Aorta (tissue), 5 donors: ENCODE results near the gene MROH2B. TPM values are rescaled to one million over a fixed set of nuclear protein-coding genes. Genes with fewer than 3 reads are reported as not detected.

Experiments
- ATAC-seq: fragments of 200-7000 bp; cut with Tn5 transposase; one replicate; pipeline ENCODE4 v1.9.1; 2022; ENCODE audit warnings: moderate library complexity; ENCODE audit not compliant: low FRiP score
- DNase-seq, 2 donors: peaks; one replicate each; pipeline ENCODE4 v3.0.0-alpha.2; 2020
- H3K27ac ChIP-seq, 2 donors: one replicate each; pipeline ENCODE4 v1.5.1; 2013; ENCODE audit warnings: low read length in 2 of 2, mild to moderate bottlenecking in 2 of 2, moderate library complexity in 2 of 2, control low read depth in 1 of 2, inconsistent platforms in 1 of 2, low read depth in 1 of 2
- H3K27me3 ChIP-seq, 2 donors: one replicate each; pipeline ENCODE4 v1.6.1; 2013; ENCODE audit warnings: control low read depth in 1 of 2, low read length in 1 of 2, mild to moderate bottlenecking in 1 of 2, moderate library complexity in 1 of 2; ENCODE audit not compliant: insufficient read depth in 2 of 2, control insufficient read depth in 1 of 2
- H3K36me3 ChIP-seq, 2 donors: one replicate each; pipeline ENCODE4 v1.6.1; 2013; ENCODE audit warnings: control low read depth in 1 of 2, low read length in 1 of 2, mild to moderate bottlenecking in 1 of 2; ENCODE audit not compliant: insufficient read depth in 2 of 2, control insufficient read depth in 1 of 2
- H3K4me1 ChIP-seq, 2 donors: one replicate each; pipeline ENCODE4 v1.6.1; 2013; ENCODE audit warnings: low read length in 2 of 2, control low read depth in 1 of 2, mild to moderate bottlenecking in 1 of 2, moderate library complexity in 1 of 2; ENCODE audit not compliant: insufficient read depth in 2 of 2, control insufficient read depth in 1 of 2
- H3K4me3 ChIP-seq, 2 donors: one replicate each; pipeline ENCODE4 v1.5.1; 2013; ENCODE audit warnings: low read length in 2 of 2, control low read depth in 1 of 2, mild to moderate bottlenecking in 1 of 2
- H3K9me3 ChIP-seq: one replicate; pipeline ENCODE4 v1.6.1; 2013; ENCODE audit warnings: mild to moderate bottlenecking, low read length; ENCODE audit not compliant: control insufficient read depth
- WGBS, 2 donors: extraction: QIAGEN DNeasy Blood & Tissue Kit; methylation state at CpG; one replicate each; pipeline ENCODE4 v1.1.7; 2013; 5-methylcytosine and 5-hydroxymethylcytosine counted together
- intact Hi-C, 2 donors: fragments of 100-400 bp; cut with DNase I; formaldehyde crosslinking; loops; one replicate each; pipeline versions ENCODE4 v1.14.2 to v1.15.0; 2022
- long read RNA-seq, 2 donors: library from polyadenylated mRNA; unstranded; transcript quantifications; one replicate each; pipeline ENCODE4 v2.0.0, GENCODE V29; 2020 to 2021
- polyA plus RNA-seq, 2 donors: library from polyadenylated mRNA; stranded (reverse); fragments of 200-250 nt; gene quantifications; one replicate each; pipeline ENCODE4 v1.2.3, GENCODE V29; 2013
- total RNA-seq, 2 donors: library from RNA; stranded (reverse); fragmentation: NEBNext Ultra II Directional; extraction: Animal tissue kit (Norgen Biotek cat#: 25700); gene quantifications; one replicate each; pipeline ENCODE4 v1.2.1, GENCODE V29; 2021
- donor health status: healthy with polysubstance abuse.
- donor health status: Bipolar disorder and iron deficiency.
- donor health status: DM: no; HTN: no; CAD: no.
- donor health status: DM: no; HTN: no; CAD: no.
- donor health status: DM: yes; HTN: yes; CAD: no.

MROH2B gene
- total RNA-seq: not detected
- polyA plus RNA-seq: not detected
- long read RNA-seq, donor 1: 0 reads
- long read RNA-seq, donor 2: 0 reads

GRCh38 chr5:41071242-41071641 is at the start of gene MROH2B:
Gene MROH2B (minus strand): TSS chr5:41071342. CDS start chr5:41070852, 490 bp downstream.
- no peaks in the 10 kb centered on the region for H3K27me3 ChIP-seq
- ATAC-seq: no peak
- no peaks in the 10 kb centered on the region for H3K36me3 ChIP-seq
- H3K27ac ChIP-seq: no peak within 1 kb of the TSS
- no peak for DNase-seq
- H3K4me1 ChIP-seq: no peaks in the 10 kb centered on the region
- no peaks in the 10 kb centered on the region for H3K9me3 ChIP-seq
- H3K4me3 ChIP-seq: no peak within 1 kb of the TSS
- intact Hi-C loops: no loop called here
- 76 to 86% methylated on average over 1 of the region's 1 CpG for WGBS, 2 donors

DNA sequence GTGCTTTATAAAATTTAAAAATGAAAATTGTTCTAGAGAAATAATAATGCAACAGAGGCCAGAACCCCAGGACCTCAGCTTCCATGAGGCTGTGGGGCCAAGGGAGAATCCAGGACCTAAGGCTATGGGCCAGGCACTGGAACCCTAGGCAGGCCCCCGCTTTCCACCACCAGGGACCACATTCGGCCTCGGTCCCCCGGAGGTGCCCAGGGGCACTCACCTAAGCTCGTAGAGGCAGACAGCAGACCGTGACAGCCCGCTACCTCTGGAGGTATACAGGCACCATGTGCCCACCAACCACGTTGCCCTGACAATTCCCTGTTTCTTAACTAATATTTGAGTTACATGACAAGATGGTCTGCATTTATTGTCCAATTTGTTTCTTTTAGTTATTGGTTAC is 49.5 kb upstream of the MROH2B start:
- Histone ChIP-seq H3K36me3 (no peaks in the 10 kb centered on the region), H3K27me3 (no peaks in the 10 kb centered on the region), H3K4me3 (no peak overlapping the region), H3K4me1 (no peaks in the 10 kb centered on the region), H3K27ac (no peak overlapping the region), H3K9me3 (no peaks in the 10 kb centered on the region)
- intact Hi-C loops: no loop called here
- DNase-seq (no peak), ATAC-seq (no peak)
- WGBS, 2 donors: 88 to 96% methylated on average over 8 of the region's 8 CpGs

DNA sequence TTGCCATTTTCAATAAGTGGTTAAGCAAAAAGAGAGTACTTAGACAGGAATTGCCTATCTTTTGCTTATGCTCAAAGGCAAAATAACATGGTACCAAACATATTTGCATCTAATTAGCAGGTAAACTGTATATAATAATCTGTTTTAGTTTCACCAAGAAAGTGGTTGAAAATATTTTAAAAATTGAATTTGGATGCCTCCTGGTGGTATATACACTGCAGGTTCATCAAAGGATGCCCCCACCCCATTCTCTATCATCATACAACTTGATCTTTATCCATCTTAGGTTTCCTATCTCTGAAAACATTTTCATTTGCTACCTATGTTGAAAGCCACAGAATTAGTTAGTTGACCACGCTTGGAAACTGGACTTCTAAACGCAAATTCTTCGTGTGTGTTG is 47.0 kb upstream of the MROH2B start:
- no peak overlapping the region for H3K4me3 ChIP-seq
- ATAC-seq: no peak
- peaks cover 2% of the 10 kb centered on the region for H3K9me3 ChIP-seq
- no peaks in the 10 kb centered on the region for H3K36me3 ChIP-seq
- 87 to 92% methylated on average over 3 of the region's 3 CpGs for WGBS, 2 donors
- intact Hi-C loops: no loop called here
- no peaks in the 10 kb centered on the region for H3K4me1 ChIP-seq
- no peak overlapping the region for H3K27ac ChIP-seq
- DNase-seq: no peak
- H3K27me3 ChIP-seq: no peaks in the 10 kb centered on the region

- Histone ChIP-seq H3K9me3 (peaks cover 2% of the 10 kb centered on the region), H3K27ac (no peak overlapping the region), H3K36me3 (no peaks in the 10 kb centered on the region), H3K4me3 (no peak overlapping the region), H3K27me3 (no peaks in the 10 kb centered on the region), H3K4me1 (no peaks in the 10 kb centered on the region)
- intact Hi-C loops: no loop called here
- 39 to 40% methylated on average over 2 of the region's 2 CpGs for WGBS, 2 donors
- DNase-seq (no peak), ATAC-seq (no peak)
Measured at GRCh38 chr5:41115281-41115680, 44.1 kb upstream of the MROH2B start.

GRCh38 chr5:41112486-41113455 is 41.6 kb upstream of the MROH2B start:
- ATAC-seq: no peak
- Histone ChIP-seq H3K4me1 (no peaks in the 10 kb centered on the region), H3K27ac (no peak overlapping the region), H3K9me3 (peaks cover 2% of the 10 kb centered on the region), H3K4me3 (no peak overlapping the region), H3K27me3 (no peaks in the 10 kb centered on the region), H3K36me3 (no peaks in the 10 kb centered on the region)
- no peak for DNase-seq
- 84 to 88% methylated on average over 2 of the region's 2 CpGs for WGBS, 2 donors
- intact Hi-C loops: no loop called here

DNA sequence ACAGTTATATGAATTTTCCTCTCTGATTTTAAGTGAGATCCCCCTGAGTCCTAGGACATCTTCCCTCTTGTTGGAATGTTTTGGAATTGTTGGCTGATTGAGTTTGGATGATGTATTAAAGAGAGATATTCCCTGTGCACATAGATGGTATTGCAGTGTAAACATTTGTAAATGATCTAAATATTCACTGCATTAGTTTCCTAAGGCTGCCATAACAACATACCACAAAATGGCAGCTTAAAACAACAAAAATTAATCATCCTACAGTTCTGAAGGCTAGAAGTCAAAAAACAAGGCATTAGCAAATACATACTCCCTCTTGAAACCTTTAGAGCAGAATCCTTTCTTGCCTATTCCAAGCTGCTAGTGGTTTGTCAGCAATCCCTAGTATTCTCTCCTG is 38.0 kb upstream of the MROH2B start:
- Histone ChIP-seq H3K36me3 (no peaks in the 10 kb centered on the region), H3K4me3 (no peak overlapping the region), H3K9me3 (peaks cover 2% of the 10 kb centered on the region), H3K4me1 (no peaks in the 10 kb centered on the region), H3K27ac (no peak overlapping the region), H3K27me3 (no peaks in the 10 kb centered on the region)
- no peak for ATAC-seq
- DNase-seq: no peak
- intact Hi-C loops: no loop called here

GRCh38 chr5:41102341-41102740 is 31.2 kb upstream of the MROH2B start:
- no peak for DNase-seq
- intact Hi-C loops: no loop called here
- Histone ChIP-seq H3K27ac (no peak overlapping the region), H3K4me1 (no peaks in the 10 kb centered on the region), H3K4me3 (no peak overlapping the region), H3K9me3 (no peaks in the 10 kb centered on the region), H3K36me3 (no peaks in the 10 kb centered on the region), H3K27me3 (no peaks in the 10 kb centered on the region)
- no peak for ATAC-seq

DNA sequence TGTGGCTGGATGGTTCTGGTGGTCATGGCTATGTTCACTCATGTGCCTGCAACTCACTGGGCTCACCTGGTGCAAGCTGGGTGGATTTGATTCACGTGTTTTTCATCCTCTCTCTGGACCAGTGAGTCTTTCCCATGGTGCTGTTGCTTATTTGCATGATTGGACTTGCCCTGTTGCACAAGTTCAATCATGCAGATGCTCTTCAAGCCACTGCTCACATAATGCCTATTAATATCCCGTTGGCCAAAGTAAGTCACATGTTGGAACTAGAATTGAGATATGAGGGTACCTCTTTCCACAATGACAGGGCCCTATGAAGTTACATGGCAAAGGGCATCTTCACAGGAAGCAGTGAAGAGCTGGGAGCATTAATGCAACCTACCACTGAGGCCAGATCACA is 26.5 kb upstream of the MROH2B start:
- Histone ChIP-seq H3K27me3 (no peaks in the 10 kb centered on the region), H3K36me3 (no peaks in the 10 kb centered on the region), H3K4me3 (no peak overlapping the region), H3K4me1 (no peaks in the 10 kb centered on the region), H3K9me3 (no peaks in the 10 kb centered on the region), H3K27ac (no peak overlapping the region)
- DNase-seq (no peak), ATAC-seq (no peak)
- WGBS, 2 donors: 67 to 77% methylated on average over 2 of the region's 2 CpGs
- intact Hi-C loops: no loop called here
